Spleen (tissue), 7 donors: ENCODE data around the gene LYPD3.

Experiments
- CTCF ChIP-seq, 11 experiments: fragments of 200-600 bp in 7 of 11; fragments of 450-650 bp in 4 of 11; sonication (generic) in 4 of 11; IDR thresholded peaks in 8 of 11; conservative IDR thresholded peaks in 3 of 11; 1 replicate in 7 of 11; 2 replicates in 4 of 11; pipeline versions ENCODE4 v1.4.0 to v1.8.0; 2016 to 2021; ENCODE audit warnings: antibody characterized with exemption in 11 of 11, inconsistent platforms in 4 of 11, mild to moderate bottlenecking in 1 of 11
- POLR2A ChIP-seq, 3 donors: fragments of 450-650 bp; IDR thresholded peaks; one replicate each; pipeline ENCODE4 v1.5.1; 2017; ENCODE audit warnings: antibody characterized with exemption in 3 of 3, mild to moderate bottlenecking in 1 of 3
- donor health status: DM: no; HTN: no; CAD: no; lungs with moderate emphysema.
- donor health status: DM: no; HTN: no; CAD: no.
- donor health status: DM: no; HTN: no; CAD: no.

DNA sequence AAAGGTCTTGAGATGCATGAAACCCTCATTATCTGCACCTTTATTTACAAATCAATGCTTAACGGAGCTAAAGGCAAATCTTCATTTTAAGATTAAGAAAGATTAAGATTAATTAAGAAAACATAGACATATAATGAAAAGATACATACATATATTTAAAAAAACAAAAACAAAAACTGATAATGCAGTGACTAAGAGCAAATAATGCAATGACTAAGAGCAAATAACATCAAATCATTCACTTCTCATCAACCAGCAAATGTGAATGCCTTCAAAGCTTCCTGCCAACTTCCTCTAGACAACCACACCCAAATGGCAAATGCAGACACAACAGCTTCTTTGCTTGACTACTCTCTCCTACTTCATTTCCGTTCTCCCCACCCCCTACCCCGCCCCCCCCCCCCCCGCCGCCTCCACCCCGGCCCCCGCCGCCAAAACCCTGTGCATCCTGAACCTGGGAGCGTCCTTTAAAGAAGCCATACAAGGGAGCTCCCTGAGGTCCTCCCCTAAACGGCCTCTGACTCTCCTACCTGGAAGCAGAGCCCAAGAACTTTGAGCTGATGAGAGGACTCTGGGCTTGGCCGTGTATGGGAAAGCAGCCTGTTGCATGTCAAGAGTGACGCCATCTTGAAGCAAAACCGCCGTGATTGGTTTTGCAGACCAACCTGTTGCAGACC is 26.2 kb downstream of the LYPD3 start:
- TF ChIP-seq POLR2A (IDR thresholded peaks at IDR 0.05) (no peak), CTCF (IDR thresholded peaks at IDR 0.05 in 8 of 11, conservative IDR thresholded peaks at IDR 0.05 in 3 of 11) (no peak)
